ENCODE results near the gene PDE10A.
A peak's percentile ranks its signal among the peaks of the same experiment; 100 is the strongest.
"Not testable (repeated sequence)": the region's sequence is repeated elsewhere in the genome, so short reads cannot be mapped to it uniquely, and the experiment has no call there.

PDE10A gene

DNA sequence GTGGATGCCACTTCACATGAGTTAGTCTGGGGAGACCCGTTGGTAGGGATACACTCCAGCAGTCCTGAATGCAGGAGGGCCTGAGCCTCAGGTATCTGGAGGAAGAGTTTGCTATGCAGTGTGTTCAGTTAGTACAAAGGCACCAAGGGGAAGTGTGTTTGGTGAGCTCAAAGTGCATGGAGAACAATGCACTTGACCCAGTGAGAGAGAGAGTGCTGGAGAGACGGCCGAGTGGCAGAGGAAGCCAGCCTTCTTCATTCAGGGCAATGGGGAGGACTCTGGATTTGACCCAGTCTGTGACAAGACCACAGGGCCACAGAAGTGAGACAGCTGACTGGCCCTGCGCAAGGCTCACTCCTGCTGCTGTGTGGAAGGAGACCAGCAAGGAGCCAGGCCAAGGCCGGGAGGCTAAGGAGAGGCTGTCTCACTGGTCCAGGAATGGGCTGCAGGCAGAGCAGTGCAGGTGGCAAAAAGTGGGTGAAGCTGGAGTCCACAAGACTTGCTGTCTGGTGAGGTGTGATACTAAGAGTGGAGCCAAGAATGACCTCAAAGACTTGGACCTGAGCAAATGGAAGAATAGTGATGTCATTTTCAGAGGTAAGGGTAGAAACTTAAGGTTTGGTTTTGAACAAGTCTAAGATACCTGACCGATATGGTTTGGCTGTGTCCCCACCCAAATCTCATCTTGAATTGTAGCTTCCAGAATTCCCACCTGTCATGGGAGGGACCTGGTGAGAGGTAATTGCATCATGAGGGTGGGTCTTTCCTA, 38.0 kb downstream of the PDE10A start:
- DNase-seq (ENCODE audit: low spot score): no peak

DNA sequence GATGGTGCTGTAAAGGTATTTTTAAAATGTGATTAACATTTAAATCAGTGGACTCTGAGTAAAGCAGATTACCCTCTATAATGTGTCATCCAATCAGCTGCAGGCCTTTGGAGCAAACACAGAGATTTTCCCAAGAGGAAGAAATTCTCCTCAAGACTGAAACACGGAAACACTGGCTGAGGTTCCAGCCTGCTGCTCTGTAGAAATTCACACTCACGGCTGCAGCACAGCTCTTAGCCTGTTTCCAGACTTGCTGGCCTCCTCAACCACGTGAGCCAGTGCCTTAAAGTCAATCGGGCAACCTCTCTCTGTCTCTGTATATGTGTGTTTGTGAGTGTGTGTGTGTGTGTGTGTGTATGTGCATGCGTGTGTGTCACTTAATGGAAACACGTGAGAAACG, 41.1 kb downstream of the PDE10A start:
- no peak for DNase-seq (ENCODE audit: low spot score)

DNA sequence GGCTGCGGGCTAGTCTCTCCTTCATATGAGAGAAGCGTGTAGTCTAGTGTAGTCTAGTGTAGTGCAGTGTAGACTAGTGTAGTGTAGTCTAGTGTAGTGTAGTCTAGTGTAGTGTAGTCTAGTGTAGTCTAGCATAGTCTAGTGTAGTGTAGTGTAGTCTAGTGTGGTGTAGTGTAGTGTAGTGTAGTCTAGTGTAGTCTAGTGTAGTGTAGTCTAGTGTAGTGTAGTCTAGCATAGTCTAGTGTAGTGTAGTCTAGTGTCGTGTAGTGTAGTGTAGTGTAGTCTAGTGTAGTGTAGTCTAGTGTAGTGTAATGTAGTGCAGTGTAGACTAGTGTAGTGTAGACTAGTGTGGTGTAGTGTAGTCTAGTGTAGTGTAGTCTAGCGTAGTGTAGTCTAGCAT, 44.1 kb downstream of the PDE10A start:
- DNase-seq (ENCODE audit: low spot score): not testable (repeated sequence)

DNA sequence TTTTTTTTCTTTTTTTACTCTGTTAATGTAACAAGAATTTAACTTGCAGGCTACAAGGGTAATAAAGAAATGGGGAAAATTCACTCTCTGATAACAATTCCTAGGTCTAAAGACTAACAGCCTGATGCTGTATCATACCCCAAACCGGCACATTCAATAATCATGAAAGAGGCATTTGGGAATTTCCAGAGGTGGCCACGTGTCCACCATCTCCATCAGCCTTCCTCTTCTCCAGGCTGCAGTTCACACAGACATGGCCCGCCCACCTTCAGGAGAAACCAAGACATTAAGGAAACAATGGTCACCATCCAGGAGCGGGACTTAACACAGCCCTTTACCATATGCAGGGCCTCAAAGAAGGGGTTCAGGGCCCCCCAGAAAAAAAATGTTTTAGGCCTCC, 44.8 kb downstream of the PDE10A start:
- DNase-seq (ENCODE audit: low spot score): no peak

DNA sequence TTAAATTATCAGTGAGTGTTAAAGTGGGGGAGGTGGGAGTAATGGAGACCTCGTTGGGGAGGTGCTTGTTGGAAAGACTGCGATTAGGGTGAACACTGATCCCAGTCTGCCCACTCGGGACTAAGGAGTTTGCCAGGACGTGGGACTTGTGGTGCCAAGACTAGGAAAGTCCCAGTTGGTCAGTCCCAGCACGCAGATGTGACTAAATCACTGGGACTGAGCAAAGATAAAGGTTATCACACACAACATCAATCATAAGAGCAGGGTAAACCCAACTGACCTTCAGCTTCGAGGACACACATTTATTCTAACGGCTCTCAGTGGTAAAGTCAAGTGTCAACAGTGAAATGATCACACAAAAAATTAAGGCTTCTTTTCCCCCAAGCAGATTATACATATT, 45.5 kb downstream of the PDE10A start:
- DNase-seq (ENCODE audit: low spot score): no peak

DNA sequence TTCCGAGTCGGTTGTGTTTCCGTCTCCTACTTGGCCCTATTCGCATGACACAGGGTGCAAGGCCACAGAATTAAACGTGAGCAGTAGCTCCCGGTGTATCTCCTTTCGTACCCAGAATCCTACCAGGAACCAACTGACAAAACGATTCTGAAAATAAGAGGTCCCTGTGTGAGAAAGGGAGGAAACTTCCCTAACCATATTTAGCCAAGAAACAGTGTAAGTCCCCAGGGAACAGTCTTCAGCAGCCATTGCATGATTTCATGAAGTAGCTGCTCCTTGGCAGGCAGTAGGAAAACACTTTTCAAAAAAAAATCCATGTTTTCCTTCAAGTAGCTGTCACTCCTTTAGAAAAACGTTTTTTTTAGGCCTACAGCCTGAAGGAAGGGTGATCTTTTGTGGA, 46.9 kb downstream of the PDE10A start:
- DNase-seq (ENCODE audit: low spot score): no peak

- peak; percentile 14 for DNase-seq (ENCODE audit: low spot score)
These were observed 47.4 kb downstream of the PDE10A start for GRCh38 chr6:165615636-165616035.

- no peak for DNase-seq (ENCODE audit: low spot score)
These were observed 51.7 kb downstream of the PDE10A start for GRCh38 chr6:165611294-165611693.

- DNase-seq (ENCODE audit: low spot score): not testable (repeated sequence)
These were observed 54.5 kb downstream of the PDE10A start for GRCh38 chr6:165608577-165608976.

GRCh38 chr6:165606740-165607008, 56.4 kb downstream of the PDE10A start:
- DNase-seq (ENCODE audit: low spot score): no peak

- DNase-seq (ENCODE audit: low spot score): no peak
These were observed 56.9 kb downstream of the PDE10A start for GRCh38 chr6:165605901-165606739.

DNA sequence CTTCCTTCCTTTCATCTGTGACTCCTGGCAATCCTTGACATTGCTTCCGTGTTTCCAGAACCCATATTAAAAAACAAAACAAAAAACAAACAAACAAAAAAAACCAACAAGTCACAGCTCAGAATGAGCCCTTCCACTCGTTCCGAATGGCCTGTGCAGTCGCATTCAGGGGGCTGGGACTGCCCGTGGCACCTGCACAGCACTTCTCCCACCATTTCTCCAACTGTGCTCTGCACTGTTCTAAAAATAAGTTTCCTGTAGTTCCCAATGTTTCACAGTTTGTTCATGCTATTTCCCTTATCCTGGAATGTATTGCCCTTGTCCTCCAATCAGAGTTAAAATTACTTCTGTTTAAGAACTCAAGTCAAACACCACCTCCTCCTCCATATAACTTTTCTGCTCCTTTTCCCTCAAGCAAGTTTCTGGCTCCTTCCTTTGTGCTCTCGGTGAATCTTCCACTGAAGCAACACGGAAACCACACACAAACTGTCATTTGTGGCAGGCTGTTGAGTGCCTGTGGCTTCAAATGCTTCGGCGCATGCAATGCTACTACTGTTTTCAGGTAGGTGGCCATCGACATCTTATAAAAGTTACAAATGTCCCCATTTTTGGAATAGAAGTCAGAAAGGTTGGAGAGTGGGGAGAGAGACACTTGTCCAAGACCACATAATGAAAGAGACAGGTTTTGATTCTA, 57.7 kb downstream of the PDE10A start:
- DNase-seq (ENCODE audit: low spot score): no peak

DNA sequence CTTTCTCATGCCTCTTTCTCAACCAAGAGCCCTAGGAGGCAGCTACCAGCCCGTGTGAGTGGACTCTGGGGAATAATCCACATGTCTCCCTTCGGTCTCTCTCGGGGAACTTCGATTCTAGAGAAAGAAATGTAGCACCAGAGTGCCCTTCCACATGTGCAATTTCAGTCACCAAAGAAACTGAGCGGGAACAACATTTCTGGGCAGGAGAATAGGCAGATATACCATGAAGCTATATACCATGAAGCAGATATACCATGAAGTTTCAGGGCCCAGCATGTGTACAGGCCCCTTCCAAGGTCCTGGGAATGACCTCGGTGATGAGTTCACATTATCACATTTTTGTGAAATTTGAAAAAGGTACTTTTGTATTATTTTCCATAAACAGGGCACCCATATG, 60.8 kb downstream of the PDE10A start:
- DNase-seq (ENCODE audit: low spot score): no peak

GRCh38 chr6:165600606-165601005, 62.4 kb downstream of the PDE10A start:
- no peak for DNase-seq (ENCODE audit: low spot score)

GRCh38 chr6:165599596-165600487, 63.2 kb downstream of the PDE10A start:
- DNase-seq (ENCODE audit: low spot score): no peak

DNA sequence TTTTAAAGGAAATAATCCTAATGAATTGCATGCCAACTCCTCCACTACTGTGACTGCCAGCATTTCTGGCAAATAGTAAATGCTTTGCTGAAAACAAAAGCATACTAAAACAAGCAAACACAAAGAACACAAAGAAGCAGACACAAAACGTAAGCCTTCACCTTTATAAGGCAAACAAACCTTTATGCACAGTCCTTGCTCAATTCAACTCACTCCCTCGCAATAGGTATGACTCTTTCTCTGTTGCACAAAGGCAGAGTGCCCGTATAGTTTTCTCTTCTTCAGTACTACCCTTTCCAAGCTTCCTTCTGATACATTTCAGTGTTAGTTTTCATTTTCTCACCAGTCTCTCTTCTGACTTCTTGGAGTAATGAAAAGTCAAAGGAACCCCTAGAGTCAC, 63.9 kb downstream of the PDE10A start:
- DNase-seq (ENCODE audit: low spot score): no peak

DNA sequence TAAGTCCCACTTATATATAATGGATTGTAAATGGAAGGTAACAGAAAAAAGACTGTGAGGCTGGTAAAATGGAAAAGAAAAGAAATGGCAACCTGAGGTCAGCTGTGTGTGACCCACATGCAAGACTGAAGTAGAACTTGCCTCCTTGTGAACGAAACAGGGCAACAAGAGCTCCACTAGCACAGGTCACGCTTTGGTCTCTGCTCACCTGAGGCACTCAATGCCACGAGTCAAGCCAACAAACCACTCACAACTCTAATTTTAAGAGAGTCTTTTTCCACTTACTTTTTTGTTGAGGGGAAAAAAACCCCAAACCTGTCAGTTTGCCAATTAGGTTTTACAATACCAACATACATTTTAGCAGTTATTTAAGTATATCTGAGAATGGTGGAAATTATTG, 65.2 kb downstream of the PDE10A start:
- DNase-seq (ENCODE audit: low spot score): no peak

DNA sequence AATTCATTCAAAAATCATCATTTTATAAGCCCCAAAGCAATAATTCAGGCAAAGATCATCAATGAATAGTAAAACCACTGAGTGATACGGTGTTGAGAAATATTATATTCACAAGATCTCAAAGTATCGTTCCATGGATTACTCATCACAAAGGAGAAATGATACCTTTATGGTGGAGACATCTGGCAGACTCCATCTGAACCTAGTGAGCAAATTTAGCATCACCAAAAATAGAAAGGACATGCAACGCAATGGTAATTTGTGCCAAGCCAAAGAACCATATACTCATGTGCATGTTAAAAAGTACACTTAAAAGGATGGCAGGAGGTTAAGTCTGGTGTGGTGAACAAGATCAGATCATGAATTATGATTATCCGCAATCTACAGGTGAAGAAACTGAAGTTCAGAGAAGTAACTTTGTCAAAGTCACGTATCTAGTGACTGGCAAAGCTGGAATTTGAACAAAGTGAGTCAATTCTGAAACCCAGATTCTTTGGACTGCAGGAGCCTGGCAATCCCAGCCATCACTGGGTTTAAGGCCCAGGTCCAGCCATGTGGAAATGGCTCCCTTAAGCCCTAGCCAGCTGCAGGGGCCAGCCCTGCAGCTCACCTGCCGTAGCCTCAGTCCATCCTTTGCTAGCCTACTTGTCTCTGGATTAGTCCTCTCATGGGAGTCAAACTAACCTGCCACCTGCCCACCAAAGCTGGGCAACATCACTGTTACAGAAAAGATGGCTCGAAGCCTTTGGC, 68.3 kb downstream of the PDE10A start:
- no peak for DNase-seq (ENCODE audit: low spot score)

GRCh38 chr6:165592947-165593346, 70.1 kb downstream of the PDE10A start:
- DNase-seq (ENCODE audit: low spot score): not testable (repeated sequence)

DNA sequence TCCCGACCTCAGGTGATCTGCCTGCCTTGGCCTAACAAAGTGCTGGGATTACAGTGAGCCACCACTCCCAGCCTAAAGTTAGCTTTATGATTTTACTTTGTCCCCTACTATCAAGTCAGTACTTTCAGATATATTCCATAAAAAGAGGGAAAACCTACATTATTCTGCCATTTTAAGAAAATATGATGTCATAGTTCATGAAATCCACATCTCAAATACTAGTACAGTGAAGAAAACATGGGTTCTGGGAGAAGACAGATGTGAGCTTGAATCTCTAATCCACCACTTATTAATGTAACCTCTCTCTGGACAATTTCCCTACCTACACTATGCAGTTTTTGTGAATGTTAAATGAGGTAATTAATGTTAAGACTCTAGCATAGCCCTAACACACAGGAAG, 74.5 kb downstream of the PDE10A start:
- no peak for DNase-seq (ENCODE audit: low spot score)

- no peak for DNase-seq (ENCODE audit: low spot score)
These were observed 75.8 kb downstream of the PDE10A start for GRCh38 chr6:165587206-165587605.
